ENCODE data around the gene TAS2R16.
"Not testable (repeated sequence)": the region's sequence is repeated elsewhere in the genome, so short reads cannot be mapped to it uniquely, and the experiment has no call there.

The TAS2R16 gene

GRCh38 chr7:122972056-122972455, 23.4 kb downstream of the TAS2R16 start:
- no peak for DNase-seq (ENCODE audit: low spot score)

- no peak for DNase-seq (ENCODE audit: low spot score)
Observed at GRCh38 chr7:122970740-122971725, 24.5 kb downstream of the TAS2R16 start.

GRCh38 chr7:122968389-122968788, 27.1 kb downstream of the TAS2R16 start:
- DNase-seq (ENCODE audit: low spot score) = no peak

GRCh38 chr7:122965306-122965705, 30.2 kb downstream of the TAS2R16 start:
- no peak for DNase-seq (ENCODE audit: low spot score)

GRCh38 chr7:122953678-122954077, 41.8 kb downstream of the TAS2R16 start:
- not testable (repeated sequence) for DNase-seq (ENCODE audit: low spot score)

- DNase-seq (ENCODE audit: low spot score) = no peak
Observed at GRCh38 chr7:122951006-122951405, 44.5 kb downstream of the TAS2R16 start.

- no peak for DNase-seq (ENCODE audit: low spot score)
Observed at GRCh38 chr7:122949186-122949585, 46.3 kb downstream of the TAS2R16 start.

All from iPS-NIHi11 (cell line).